Astrocyte (in vitro differentiated cells and primary cell): ENCODE measurements around the gene ESPNL. TPM values are rescaled to one million over a fixed set of nuclear protein-coding genes. Genes with fewer than 3 reads are reported as not detected.

Experiments used
- DNase-seq: peaks from one replicate; pipeline ENCODE4 v3.0.0-alpha.2; 2010; ENCODE audit warnings: low read depth
- FAIRE-seq: peaks from 2 replicates; lab custom pipeline; 2011; peaks lifted over from hg19 to GRCh38; lab: Jason Lieb, UNC
- H2AFZ ChIP-seq: 2 replicates; pipeline ENCODE4 v1.6.0; 2012; ENCODE audit warnings: low read depth, low read length, inconsistent platforms
- H3K27ac ChIP-seq: 2 replicates; pipeline ENCODE4 v1.5.1; 2011; ENCODE audit warnings: low read depth, low read length, inconsistent platforms
- H3K27me3 ChIP-seq: 2 replicates; pipeline ENCODE4 v1.6.0; 2011; ENCODE audit warnings: low read length, inconsistent platforms; ENCODE audit not compliant: insufficient read depth
- H3K36me3 ChIP-seq: 2 replicates; pipeline ENCODE4 v1.5.1; 2011; ENCODE audit warnings: low read length, inconsistent platforms; ENCODE audit not compliant: insufficient read depth
- H3K4me1 ChIP-seq: 2 replicates; pipeline ENCODE4 v1.5.1; 2011; ENCODE audit warnings: low read length, inconsistent platforms; ENCODE audit not compliant: insufficient read depth
- H3K4me2 ChIP-seq: 2 replicates; pipeline ENCODE4 v1.6.0; 2012; ENCODE audit warnings: low read length, inconsistent platforms
- H3K4me3 ChIP-seq: 2 replicates; pipeline ENCODE4 v1.5.1; 2011; ENCODE audit warnings: low read depth, mild to moderate bottlenecking, low read length, inconsistent platforms; ENCODE audit not compliant: insufficient read depth
- H3K79me2 ChIP-seq: 2 replicates; pipeline ENCODE4 v1.6.0; 2012; ENCODE audit warnings: mild to moderate bottlenecking, low read length, inconsistent platforms; ENCODE audit not compliant: insufficient read depth
- H3K9ac ChIP-seq: 2 replicates; pipeline ENCODE4 v1.6.0; 2012; ENCODE audit warnings: mild to moderate bottlenecking, low read length, inconsistent platforms
- H3K9me3 ChIP-seq: 2 replicates; pipeline ENCODE4 v1.5.1; 2012; ENCODE audit warnings: low read depth, mild to moderate bottlenecking, low read length, inconsistent platforms; ENCODE audit not compliant: insufficient read depth
- H4K20me1 ChIP-seq: 2 replicates; pipeline ENCODE4 v1.6.0; 2012; ENCODE audit warnings: low read length, inconsistent platforms; ENCODE audit not compliant: insufficient read depth
- H3K27ac Mint-ChIP-seq: one replicate; pipeline ENCODE4 v1.8.0; 2021; ENCODE audit warnings: mild to moderate bottlenecking, mixed read lengths; ENCODE audit not compliant: unreplicated experiment
- H3K27me3 Mint-ChIP-seq: one replicate; pipeline ENCODE4 v1.8.0; 2021; ENCODE audit warnings: low read depth, mixed read lengths; ENCODE audit not compliant: unreplicated experiment
- H3K36me3 Mint-ChIP-seq: one replicate; pipeline ENCODE4 v1.8.0; 2021; ENCODE audit warnings: low read depth, mixed read lengths; ENCODE audit not compliant: unreplicated experiment
- H3K4me1 Mint-ChIP-seq: one replicate; pipeline ENCODE4 v1.8.0; 2021; ENCODE audit warnings: low read depth, mixed read lengths; ENCODE audit not compliant: unreplicated experiment
- H3K4me3 Mint-ChIP-seq: one replicate; pipeline ENCODE4 v1.8.0; 2021; ENCODE audit warnings: mild to moderate bottlenecking, moderate library complexity, mixed read lengths; ENCODE audit not compliant: unreplicated experiment
- H3K9me3 Mint-ChIP-seq: one replicate; pipeline ENCODE4 v1.8.0; 2021; ENCODE audit warnings: mild to moderate bottlenecking, mixed read lengths; ENCODE audit not compliant: unreplicated experiment
- EZH2 ChIP-seq: IDR thresholded peaks from 2 replicates; pipeline ENCODE4 v1.6.1; 2012; ENCODE audit warnings: mild to moderate bottlenecking, low read length, inconsistent platforms; ENCODE audit not compliant: insufficient read depth
- total RNA-seq: library from RNA; stranded (reverse); gene quantifications from 2 replicates; pipeline ENCODE4 v1.2.1, GENCODE V29; 2021
- TF ChIP-seq, protein P1 (sequence below): IDR thresholded peaks from 2 replicates; pipeline ENCODE4 v1.5.1; 2011; ENCODE audit warnings: low read depth, mild to moderate bottlenecking, inconsistent platforms, low read length, moderate library complexity; ENCODE audit not compliant: insufficient read depth

Gene ESPNL
- total RNA-seq, 1 donor from 2014 or later, result not detected

GRCh38 chr2:238061315-238062202 lies 38.6 kb upstream of the ESPNL start:
- peak overlapping the region; percentile 59 for H3K27ac ChIP-seq
- peak overlapping the region; percentile 97 for H3K4me3 Mint-ChIP-seq
- H3K27me3 ChIP-seq, result no peaks in the 10 kb centered on the region
- H3K9me3 Mint-ChIP-seq, result peaks cover 2% of the 10 kb centered on the region
- peaks cover 10% of the 10 kb centered on the region for H3K4me1 ChIP-seq
- H3K9me3 ChIP-seq, result no peaks in the 10 kb centered on the region
- peak overlapping the region; percentile 80 for H3K27ac Mint-ChIP-seq
- no peaks in the 10 kb centered on the region for H3K36me3 ChIP-seq
- peak overlapping the region; percentile 91 for H3K9ac ChIP-seq
- no peaks in the 10 kb centered on the region for H3K27me3 Mint-ChIP-seq
- peak; percentile 20 for DNase-seq
- H3K4me3 ChIP-seq, result peak overlapping the region; percentile 97
- peak overlapping the region; percentile 97 for H2AFZ ChIP-seq
- no peak for TF ChIP-seq EZH2
- TF ChIP-seq, protein P1, sequence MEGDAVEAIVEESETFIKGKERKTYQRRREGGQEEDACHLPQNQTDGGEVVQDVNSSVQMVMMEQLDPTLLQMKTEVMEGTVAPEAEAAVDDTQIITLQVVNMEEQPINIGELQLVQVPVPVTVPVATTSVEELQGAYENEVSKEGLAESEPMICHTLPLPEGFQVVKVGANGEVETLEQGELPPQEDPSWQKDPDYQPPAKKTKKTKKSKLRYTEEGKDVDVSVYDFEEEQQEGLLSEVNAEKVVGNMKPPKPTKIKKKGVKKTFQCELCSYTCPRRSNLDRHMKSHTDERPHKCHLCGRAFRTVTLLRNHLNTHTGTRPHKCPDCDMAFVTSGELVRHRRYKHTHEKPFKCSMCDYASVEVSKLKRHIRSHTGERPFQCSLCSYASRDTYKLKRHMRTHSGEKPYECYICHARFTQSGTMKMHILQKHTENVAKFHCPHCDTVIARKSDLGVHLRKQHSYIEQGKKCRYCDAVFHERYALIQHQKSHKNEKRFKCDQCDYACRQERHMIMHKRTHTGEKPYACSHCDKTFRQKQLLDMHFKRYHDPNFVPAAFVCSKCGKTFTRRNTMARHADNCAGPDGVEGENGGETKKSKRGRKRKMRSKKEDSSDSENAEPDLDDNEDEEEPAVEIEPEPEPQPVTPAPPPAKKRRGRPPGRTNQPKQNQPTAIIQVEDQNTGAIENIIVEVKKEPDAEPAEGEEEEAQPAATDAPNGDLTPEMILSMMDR, result no peak
- no peaks in the 10 kb centered on the region for H4K20me1 ChIP-seq
- H3K4me2 ChIP-seq, result peak overlapping the region; percentile 91
- H3K4me1 Mint-ChIP-seq, result peaks cover 9% of the 10 kb centered on the region
- no peak for FAIRE-seq
- H3K79me2 ChIP-seq, result no peaks in the 10 kb centered on the region
- H3K36me3 Mint-ChIP-seq, result peaks cover 7% of the 10 kb centered on the region

DNA sequence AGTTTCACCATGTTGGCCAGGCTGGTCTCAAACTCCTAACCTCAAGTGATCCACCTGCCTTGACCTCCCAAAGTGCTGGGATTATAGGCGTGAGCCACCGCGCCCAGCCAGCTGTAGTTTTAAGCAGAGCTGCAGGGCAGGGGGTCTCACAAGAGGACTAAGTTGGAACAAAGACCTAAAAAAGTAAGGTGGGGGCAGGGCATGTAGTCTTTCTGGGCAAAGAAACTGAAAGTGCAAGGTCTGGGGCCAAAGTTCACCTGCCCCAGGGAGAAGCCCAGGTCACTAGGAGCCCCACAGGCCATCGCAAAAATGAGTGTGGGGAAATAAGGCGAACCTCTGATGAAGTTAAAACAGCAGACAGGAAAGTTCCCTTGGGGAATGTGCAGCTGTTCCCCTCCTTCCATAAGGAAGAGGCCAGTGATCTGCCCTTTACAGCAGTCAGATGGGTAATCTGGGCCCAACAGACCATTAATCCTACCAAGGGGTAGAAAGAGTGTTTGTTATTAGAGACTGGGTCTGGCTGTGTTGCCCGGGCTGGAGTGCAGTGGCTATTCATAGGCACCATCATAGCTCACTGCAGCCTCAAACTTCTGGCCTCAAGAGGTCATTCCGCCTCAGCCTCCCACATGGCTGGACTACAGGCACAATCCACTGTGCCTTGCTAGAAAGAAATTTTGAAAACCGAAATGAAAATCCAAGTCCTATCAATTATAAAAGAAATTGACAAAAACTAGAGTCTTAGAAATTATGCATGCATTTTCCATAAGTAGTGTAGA lies 36.5 kb upstream of the ESPNL start:
- H3K27me3 Mint-ChIP-seq, result no peaks in the 10 kb centered on the region
- H3K36me3 Mint-ChIP-seq, result peaks cover 10% of the 10 kb centered on the region
- no peak for FAIRE-seq

More for the DNA sequence above, 36.5 kb upstream of the ESPNL start:
- H3K9me3 ChIP-seq, result no peaks in the 10 kb centered on the region
- no peak overlapping the region for H2AFZ ChIP-seq
- peaks cover under 1% of the 10 kb centered on the region for H3K36me3 ChIP-seq
- DNase-seq, result no peak
- peaks cover 10% of the 10 kb centered on the region for H3K4me1 ChIP-seq
- Mint-ChIP-seq H3K4me3 (no peak overlapping the region), H3K4me1 (peaks cover 9% of the 10 kb centered on the region), H3K27ac (no peak overlapping the region), H3K9me3 (peaks cover 2% of the 10 kb centered on the region)
- no peaks in the 10 kb centered on the region for H3K79me2 ChIP-seq
- no peaks in the 10 kb centered on the region for H3K27me3 ChIP-seq
- H3K4me3 ChIP-seq, result no peak overlapping the region
- no peak overlapping the region for H3K4me2 ChIP-seq
- H3K9ac ChIP-seq, result no peak overlapping the region
- no peak for TF ChIP-seq EZH2
- TF ChIP-seq, protein P1, result no peak
- no peaks in the 10 kb centered on the region for H4K20me1 ChIP-seq
- H3K27ac ChIP-seq, result no peak overlapping the region
